Activated gamma-delta T cell (primary cell): ENCODE data around the gene RPTOR.

Source experiments
- DNase-seq: peaks from one replicate; lab custom pipeline; 2025; lab: John Stamatoyannopoulos, UW

RPTOR gene

GRCh38 chr17:80766290-80766855 is 221.7 kb downstream of the RPTOR start:
- no peak for DNase-seq

GRCh38 chr17:80768389-80768788 is 223.8 kb downstream of the RPTOR start:
- DNase-seq, result no peak

- no peak for DNase-seq
Measured at GRCh38 chr17:80768936-80769335, 224.3 kb downstream of the RPTOR start.

DNA sequence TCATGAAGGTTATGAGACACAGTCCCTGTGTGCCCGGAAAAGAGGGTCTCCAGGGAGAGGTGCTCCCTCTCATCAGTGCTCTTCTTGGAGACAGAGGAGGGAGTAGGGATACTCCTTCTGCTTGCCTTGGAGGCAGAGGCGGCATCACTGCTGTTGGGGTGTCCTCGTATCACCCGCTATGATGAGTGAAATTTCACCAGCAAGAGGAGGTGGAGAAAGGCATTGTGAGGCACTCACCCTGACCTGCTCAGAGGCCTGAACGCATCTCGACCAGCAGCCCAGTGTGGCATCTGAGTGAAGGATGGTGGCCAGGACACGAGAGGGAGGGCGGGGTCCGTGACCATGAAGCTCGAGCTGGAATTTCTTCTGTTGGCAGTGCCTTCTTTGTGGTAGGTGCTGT is 224.9 kb downstream of the RPTOR start:
- no peak for DNase-seq

GRCh38 chr17:80769936-80770625 is 225.4 kb downstream of the RPTOR start:
- no peak for DNase-seq

GRCh38 chr17:80770881-80771611 is 226.4 kb downstream of the RPTOR start:
- no peak for DNase-seq

- DNase-seq, result no peak
Measured at GRCh38 chr17:80771612-80772005, 227.0 kb downstream of the RPTOR start.

DNA sequence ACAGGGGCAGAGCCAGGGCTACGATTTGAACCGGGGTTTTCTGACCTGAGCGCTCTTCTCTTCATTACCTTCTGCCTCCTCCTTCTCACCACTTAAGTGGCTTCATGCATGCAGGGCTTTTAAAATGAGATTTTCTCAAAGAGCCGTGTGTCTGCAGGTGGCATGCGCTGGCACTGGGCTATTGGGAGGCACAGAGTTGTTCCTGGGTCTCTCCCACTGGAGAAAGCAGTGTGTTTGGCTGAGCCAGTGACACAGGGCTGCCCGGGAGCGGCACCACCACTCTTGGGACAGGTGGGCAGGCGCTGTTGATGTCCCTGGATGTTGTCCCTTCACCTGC is 228.2 kb downstream of the RPTOR start:
- no peak for DNase-seq

DNA sequence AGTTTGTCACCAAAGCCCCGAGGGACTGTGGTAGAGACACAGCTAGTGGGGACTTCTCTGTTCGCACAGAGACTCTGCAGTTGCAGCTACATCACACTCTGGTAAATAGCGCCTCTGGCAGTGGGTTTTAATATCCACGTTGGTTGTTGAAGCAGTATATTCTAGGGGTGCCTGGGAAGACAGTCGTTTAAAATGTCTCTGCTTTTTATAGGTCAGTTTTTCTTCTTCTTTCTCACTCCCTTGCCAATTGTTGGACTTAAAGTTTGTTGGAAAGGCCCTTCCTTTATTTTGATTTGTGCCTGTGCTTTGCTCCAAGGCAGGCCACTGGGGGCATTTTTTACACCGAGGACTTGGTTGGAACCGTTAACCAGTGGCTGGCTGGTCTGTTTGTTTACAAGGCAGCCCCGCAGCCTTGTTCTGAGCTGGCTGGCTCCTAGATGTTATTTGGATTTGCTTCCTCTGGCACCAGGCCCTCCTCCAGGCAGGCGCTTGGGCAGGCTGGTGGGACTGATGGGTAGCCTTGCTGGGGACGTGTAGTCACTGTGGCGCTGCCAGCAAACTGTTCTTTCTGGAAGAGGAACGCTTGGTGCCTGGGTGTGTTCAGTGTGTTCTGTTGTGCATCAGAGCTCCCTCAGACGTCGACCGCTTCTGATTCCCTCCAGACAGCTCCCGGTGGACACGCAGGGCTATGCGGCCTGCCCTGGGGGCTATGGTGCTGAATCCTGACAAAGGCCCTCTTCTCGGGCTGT is 228.8 kb downstream of the RPTOR start:
- DNase-seq, result no peak

- no peak for DNase-seq
Measured at GRCh38 chr17:80774146-80774545, 229.5 kb downstream of the RPTOR start.

GRCh38 chr17:80774643-80775281 is 230.1 kb downstream of the RPTOR start:
- no peak for DNase-seq

DNA sequence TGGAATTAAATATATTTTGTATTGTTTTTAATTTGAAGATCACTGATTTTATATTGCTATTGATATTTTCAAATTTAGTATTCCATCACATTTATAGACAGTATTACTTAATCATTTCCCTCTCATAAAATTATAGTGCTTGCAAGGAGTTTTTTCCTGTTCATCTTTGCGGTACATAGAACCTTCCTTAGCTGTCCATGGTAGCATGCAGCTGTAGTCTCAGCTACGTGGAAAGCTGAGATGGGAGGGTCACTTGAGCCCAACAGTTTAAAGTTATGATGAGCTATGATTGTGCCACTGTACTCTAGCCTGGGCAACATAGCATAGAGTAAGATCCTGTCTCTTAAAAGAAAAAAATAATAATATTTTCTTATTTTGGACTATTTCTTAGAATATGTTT is 231.2 kb downstream of the RPTOR start:
- no peak for DNase-seq

GRCh38 chr17:80777274-80777673 is 232.6 kb downstream of the RPTOR start:
- no peak for DNase-seq

GRCh38 chr17:80778716-80779115 is 234.1 kb downstream of the RPTOR start:
- no peak for DNase-seq

DNA sequence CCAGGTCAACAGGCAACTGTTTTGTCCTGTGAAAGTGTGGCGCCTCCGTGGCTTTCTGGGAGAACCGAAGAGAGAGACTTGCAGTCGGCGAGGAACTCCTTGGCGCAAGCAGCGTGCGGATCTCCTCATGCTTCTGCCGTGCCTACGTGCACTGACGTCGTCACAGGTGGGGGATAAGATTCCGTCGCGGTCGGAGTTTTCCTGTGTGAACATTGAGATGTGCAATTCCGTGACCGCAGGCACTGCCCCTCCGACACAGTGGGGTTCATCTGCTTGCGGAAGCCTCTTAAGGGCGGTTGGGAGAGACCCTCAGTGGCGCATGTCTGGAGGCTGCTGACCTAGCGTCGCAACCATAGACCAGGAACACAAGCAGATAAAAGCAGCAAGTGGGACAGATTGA is 234.7 kb downstream of the RPTOR start:
- DNase-seq, result no peak

- DNase-seq, result no peak
Measured at GRCh38 chr17:80779961-80780380, 235.3 kb downstream of the RPTOR start.

DNA sequence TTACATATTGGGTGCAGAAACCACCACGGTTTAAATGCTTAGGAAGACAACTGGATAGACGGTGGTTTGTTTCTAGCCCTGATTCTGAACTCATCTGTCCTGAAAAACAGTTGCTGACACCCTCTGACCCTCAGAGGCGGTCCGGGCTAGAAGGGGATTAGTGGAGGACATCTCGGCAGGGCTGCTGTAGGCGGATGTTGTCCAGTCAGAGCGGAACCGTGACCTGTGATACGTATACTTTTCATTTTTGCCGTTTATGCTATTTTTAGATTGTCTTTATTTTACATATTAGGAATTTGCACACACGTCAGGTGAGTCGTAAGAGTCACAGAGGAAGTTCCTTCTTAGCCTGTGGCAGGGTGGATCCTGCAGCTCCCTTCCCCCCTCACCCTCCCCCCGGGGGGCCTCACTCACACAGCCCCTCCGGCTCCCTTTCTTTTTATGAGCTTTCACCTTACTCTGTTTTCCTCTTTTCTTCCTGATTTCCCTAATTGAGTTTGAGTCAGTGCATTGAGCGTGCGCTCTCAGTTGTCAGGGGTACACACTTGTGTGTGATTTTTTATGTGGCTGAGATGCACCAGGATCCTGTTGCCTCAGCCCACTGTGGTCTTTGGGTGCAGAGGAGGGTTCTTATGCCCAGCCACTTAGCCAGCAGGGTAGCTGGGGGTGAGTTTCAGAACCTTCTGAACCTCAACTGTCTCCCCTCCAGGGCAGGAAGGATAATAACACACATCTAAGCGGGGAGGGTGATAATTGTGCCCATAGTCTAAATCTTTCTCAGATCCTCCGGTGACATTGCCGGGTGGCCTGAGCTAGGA is 236.0 kb downstream of the RPTOR start:
- DNase-seq, result no peak

DNA sequence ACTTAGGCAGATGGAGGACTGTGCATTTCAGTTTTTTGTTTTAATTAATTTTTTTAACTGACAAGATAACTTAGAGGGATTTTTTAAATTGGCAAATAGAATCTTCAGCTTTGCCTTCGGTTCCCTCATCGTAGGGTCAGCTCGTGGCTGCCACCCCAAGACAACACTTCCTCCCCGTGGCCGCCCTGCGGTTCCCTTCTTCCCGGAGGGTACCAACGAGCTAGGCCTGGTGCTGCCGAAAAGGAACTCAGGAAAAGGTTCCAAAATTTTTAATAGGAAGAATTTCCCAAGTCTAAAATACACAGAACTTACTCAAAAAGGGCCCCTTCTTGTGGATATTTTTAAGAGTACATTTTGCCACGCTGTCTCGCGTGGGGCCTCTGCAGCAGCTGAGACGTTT is 236.6 kb downstream of the RPTOR start:
- no peak for DNase-seq

GRCh38 chr17:80781807-80782277 is 237.2 kb downstream of the RPTOR start:
- no peak for DNase-seq

DNA sequence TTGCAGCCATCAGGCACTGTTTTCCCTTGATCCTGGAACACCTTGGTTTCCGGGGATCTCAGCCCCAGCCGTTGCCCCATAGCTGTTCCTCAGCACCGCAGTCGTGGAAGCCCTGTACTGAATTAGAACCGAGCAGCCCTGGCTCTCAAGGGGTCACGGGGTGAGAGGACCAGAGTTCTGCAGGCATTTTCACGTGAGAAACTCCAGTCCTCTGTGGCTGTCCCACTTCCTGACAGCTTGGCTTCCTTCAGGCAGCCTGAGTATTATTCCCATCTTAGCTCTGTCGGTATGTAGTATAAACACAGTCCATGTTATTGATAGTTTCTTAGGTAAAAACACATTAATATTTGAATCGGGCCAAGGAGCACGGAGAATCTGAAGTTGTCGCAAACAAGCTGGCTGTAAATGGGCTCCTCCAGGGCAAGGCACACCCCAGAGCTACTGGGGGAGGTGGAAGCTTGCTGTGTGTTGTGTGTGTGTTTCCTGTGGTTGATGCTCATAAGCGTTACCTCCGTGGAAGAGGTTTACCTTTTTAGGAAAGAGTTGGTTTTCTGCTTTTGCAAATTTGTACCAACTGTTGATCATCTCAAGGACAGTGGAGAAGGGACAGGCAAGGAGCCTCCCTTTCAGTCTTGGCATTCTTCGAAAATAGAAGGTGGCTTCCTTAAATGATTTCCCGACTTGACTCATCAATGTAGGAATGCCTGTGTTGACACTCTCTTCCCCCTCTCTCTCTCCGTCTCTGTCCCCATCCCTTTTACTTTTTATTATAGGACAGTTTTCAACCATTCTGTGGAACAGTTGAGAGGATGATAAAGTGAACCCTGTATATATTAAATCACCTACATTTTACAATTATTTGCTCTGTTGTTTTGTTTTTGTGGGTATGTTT is 238.1 kb downstream of the RPTOR start:
- no peak for DNase-seq
